Measurements from ENCODE around the gene VCL. TPM values are rescaled to one million over a fixed set of nuclear protein-coding genes. Genes with fewer than 3 reads are reported as not detected.
"Not testable (repeated sequence)": the region's sequence is repeated elsewhere in the genome, so short reads cannot be mapped to it uniquely, and the experiment has no call there.

The VCL gene
- total and polyA plus RNA-seq, 12 donors = 14.3 to 90.7 (median 43.2) TPM

DNA sequence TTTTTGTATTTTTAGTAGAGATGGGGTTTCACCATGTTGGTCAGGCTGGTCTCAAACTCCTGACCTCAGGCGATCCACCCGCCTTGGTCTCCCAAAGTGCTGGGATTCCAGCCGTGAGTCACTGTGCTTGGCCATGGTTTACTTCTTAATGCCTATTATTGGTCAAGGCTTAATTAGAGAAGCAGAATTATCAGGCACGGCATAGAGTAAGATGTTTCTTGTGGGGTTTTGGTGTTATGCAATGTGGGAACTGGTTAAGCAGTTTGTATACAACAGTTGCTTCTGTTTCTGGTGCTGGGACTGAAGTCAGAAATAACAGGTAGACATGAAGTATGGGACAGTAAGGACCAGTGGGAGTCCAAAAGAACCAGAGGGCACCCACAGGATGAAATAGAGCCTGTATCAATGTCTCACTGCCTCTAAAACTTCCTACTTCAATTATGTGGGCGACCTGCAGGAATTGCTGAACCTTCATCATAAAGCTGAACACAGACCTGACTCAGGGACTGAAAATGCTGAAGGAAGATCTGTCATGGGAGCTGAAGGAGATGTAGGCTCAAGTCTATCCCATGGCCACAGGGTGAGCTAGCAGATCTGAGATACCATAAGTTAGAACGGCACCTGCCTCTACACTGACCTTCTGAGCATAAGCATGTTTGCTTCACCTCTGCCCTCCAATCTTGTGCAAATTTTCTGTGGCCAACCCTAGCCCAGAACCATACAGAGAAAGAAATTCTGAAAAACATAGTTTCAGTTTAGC, 38.3 kb upstream of the VCL start:
- Histone ChIP-seq H3K4me1 (replicated peaks in 1 of 2) (peaks cover 0 to 13% of the 10 kb centered on the region in 2 donors), H3K27me3 (no peaks in the 10 kb centered on the region), H3K9me3 (replicated peaks in 1 of 3) (no peaks in the 10 kb centered on the region), H3K4me3 (no peak overlapping the region), H3K27ac (no peak overlapping the region), H3K36me3 (replicated peaks in 1 of 2) (no peaks in the 10 kb centered on the region)
- TF ChIP-seq POLR2A (IDR thresholded peaks at IDR 0.05) = no peak
- TF ChIP-seq, protein P1, sequence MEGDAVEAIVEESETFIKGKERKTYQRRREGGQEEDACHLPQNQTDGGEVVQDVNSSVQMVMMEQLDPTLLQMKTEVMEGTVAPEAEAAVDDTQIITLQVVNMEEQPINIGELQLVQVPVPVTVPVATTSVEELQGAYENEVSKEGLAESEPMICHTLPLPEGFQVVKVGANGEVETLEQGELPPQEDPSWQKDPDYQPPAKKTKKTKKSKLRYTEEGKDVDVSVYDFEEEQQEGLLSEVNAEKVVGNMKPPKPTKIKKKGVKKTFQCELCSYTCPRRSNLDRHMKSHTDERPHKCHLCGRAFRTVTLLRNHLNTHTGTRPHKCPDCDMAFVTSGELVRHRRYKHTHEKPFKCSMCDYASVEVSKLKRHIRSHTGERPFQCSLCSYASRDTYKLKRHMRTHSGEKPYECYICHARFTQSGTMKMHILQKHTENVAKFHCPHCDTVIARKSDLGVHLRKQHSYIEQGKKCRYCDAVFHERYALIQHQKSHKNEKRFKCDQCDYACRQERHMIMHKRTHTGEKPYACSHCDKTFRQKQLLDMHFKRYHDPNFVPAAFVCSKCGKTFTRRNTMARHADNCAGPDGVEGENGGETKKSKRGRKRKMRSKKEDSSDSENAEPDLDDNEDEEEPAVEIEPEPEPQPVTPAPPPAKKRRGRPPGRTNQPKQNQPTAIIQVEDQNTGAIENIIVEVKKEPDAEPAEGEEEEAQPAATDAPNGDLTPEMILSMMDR (IDR thresholded peaks at IDR 0.05) = no peak
- DNase-seq = no peak
- intact Hi-C loops (cut with DNase I) = no loop called here
- 68 to 80% (median 79%) methylated on average over 5 to 6 of the region's 6 CpGs for WGBS, 4 donors

DNA sequence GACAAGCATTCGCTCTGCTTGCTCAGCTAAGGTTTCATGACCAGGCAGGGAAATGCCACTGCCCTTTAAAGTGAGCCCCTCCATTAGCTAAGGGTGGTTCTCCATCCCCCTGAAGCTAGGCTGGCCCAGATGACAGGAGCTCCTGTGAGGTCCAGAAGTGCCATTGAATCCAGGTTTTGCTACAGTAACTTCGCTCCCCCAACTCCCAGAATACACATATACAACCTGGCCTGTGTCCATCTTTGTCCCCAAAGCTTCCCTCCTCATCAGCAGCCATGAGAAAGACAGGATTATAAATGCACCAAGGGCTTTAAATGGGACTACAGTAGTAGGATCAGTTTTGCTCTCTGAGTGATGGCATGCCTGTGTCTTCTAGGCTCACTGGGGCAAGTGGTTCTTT, 35.5 kb upstream of the VCL start:
- WGBS, 4 donors = 93 to 97% (median 95%) methylated on average over 2 of the region's 2 CpGs
- TF ChIP-seq POLR2A (IDR thresholded peaks at IDR 0.05) = no peak
- TF ChIP-seq, protein P1 (IDR thresholded peaks at IDR 0.05) = no peak
- no peaks in the 10 kb centered on the region for H3K9me3 ChIP-seq (replicated peaks in 1 of 3)

DNA sequence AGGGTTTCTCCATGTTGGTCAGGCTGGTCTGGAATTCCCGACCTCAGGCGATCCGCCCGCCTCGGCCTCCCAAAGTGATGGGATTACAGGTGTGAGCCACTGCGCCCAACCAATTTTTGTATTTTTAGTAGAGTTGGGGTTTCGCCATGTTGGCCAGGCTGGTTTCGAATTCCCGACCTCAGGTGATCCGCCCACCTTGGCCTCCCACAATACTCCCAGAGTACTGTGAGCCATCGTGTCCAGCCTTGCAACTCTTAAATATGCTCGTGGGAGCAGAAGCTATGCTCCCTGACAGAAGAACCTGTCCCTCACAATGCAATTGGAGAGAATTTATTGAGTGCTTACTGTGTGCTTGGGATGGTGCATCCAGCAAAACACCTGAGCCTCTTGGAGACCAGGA, 34.4 kb upstream of the VCL start:
- H3K27ac ChIP-seq; H3K9me3 ChIP-seq (replicated peaks in 1 of 3); DNase-seq; H3K36me3 ChIP-seq (replicated peaks in 1 of 2); H3K27me3 ChIP-seq; H3K4me1 ChIP-seq (replicated peaks in 1 of 2); intact Hi-C loops (cut with DNase I); H3K4me3 ChIP-seq: not testable (repeated sequence)
- 87 to 94% (median 91%) methylated on average over 9 to 12 of the region's 12 CpGs for WGBS, 4 donors

More for the DNA sequence above, 35.5 kb upstream of the VCL start:
- DNase-seq = peak in 1 of 7 donors; percentile 30
- H3K27ac ChIP-seq = no peak overlapping the region
- no peaks in the 10 kb centered on the region for H3K36me3 ChIP-seq (replicated peaks in 1 of 2)
- H3K4me1 ChIP-seq (replicated peaks in 1 of 2) = peaks cover 0 to 3% of the 10 kb centered on the region in 2 donors
- no peaks in the 10 kb centered on the region for H3K27me3 ChIP-seq
- intact Hi-C loops (cut with DNase I) = no loop called here
- H3K4me3 ChIP-seq = no peak overlapping the region

DNA sequence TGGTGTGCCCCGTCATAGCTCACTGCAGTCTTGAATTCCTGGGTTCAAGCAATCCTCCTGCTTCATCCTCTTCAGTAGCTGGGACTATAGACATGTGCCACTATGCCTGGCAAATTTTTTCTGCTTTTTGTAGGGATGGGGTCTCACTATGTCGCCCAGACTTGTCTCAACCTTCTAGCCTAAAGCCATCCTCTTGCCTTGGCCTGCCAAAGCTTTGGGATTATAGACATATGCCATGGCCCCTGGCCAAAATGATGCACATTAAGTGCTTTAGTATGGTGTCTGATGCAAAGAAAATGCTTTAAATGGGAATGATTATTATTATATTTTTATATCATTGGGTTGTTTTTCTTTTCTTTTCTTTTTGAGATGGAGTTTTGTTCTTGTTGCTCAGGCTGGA, 33.2 kb upstream of the VCL start:
- no peak for DNase-seq
- TF ChIP-seq, protein P1 (IDR thresholded peaks at IDR 0.05) = no peak
- TF ChIP-seq POLR2A (IDR thresholded peaks at IDR 0.05) = no peak
- intact Hi-C loops (cut with DNase I) = no loop called here
- H3K36me3 ChIP-seq (replicated peaks in 1 of 2) = no peaks in the 10 kb centered on the region
- H3K4me3 ChIP-seq = no peak overlapping the region
- H3K9me3 ChIP-seq (replicated peaks in 1 of 3) = no peaks in the 10 kb centered on the region
- no peak overlapping the region for H3K27ac ChIP-seq
- WGBS, 4 donors = 85 to 95% (median 92%) methylated on average over 2 of the region's 2 CpGs
- H3K4me1 ChIP-seq (replicated peaks in 1 of 2) = peaks cover 0 to 9% of the 10 kb centered on the region in 2 donors
- no peaks in the 10 kb centered on the region for H3K27me3 ChIP-seq

DNA sequence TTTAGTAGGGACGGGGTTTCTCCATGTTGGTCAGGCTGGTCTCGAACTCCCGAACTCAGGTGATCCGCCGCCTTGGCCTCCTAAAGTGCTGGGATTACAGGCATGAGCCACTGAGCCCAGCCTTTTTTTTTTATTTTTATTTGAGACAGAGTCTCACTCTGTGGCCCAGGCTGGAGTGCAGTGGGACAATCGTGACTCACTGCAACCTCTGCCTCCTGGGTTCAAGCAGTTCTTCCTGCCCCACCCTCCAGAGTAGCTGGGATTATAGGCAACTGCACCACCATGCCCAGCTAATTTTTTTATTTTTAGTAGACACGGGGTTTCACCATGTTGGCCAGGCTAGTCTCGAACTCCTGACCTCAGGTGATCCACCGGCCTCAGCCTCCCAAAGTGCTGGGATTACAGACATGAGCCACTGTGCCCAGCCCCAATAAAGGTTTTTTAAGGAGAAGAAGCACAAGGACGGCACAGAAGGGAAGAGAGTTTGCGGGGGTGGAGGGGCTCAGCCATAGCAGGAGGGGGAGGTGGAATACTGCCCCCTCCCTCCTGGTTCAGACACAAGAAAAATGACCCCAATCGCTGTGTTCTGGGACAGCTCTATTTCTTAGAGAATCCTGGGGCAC, 32.5 kb upstream of the VCL start:
- H3K4me1 ChIP-seq (replicated peaks in 1 of 2); H3K9me3 ChIP-seq (replicated peaks in 1 of 3); H3K36me3 ChIP-seq (replicated peaks in 1 of 2); intact Hi-C loops (cut with DNase I); H3K27me3 ChIP-seq; DNase-seq: not testable (repeated sequence)
- WGBS, 4 donors = 82 to 85% (median 82%) methylated on average over 12 of the region's 12 CpGs
- Histone ChIP-seq H3K27ac (peak overlapping the region in 4 of 5 donors; percentile 26 to 88 (median 56)), H3K4me3 (peak overlapping the region in 1 of 4 donors; percentile 21)
